H1 (cell line): ENCODE data around the gene FAM83F. TPM values are rescaled to one million over a fixed set of nuclear protein-coding genes. Genes with fewer than 3 reads are reported as not detected.

Experiments
- CTCF ChIA-PET: fragments of 300-600 bp; sonication (Branson Sonifier 250); formaldehyde crosslinking; loops from one replicate; lab custom pipeline; 2021; ENCODE audit not compliant: partially characterized antibody; lab: Charles Lee
- POLR2A ChIA-PET: fragments of 300-600 bp; sonication (Branson Sonifier 250); formaldehyde crosslinking; loops from one replicate; lab custom pipeline; 2021; ENCODE audit warnings: inconsistent platforms; ENCODE audit not compliant: partially characterized antibody; lab: Charles Lee
- DNase-seq, 2 experiments: peaks; one replicate each; pipeline versions ENCODE4 v3.0.0 to v3.0.0-alpha.2; 2010 to 2022; ENCODE audit warnings: low spot score in 2 of 2, low read depth in 1 of 2, mixed read lengths in 1 of 2
- FAIRE-seq: peaks from 2 replicates; lab custom pipeline; 2011; peaks lifted over from hg19 to GRCh38; lab: Jason Lieb, UNC
- H2AFZ ChIP-seq: 2 replicates; pipeline ENCODE4 v1.8.1; 2012; ENCODE audit warnings: low read length, inconsistent platforms
- H2AK5ac ChIP-seq: 2 replicates; pipeline ENCODE4 v1.6.1; 2013; ENCODE audit warnings: low read depth, low read length
- H2BK120ac ChIP-seq: replicated peaks from 2 replicates; pipeline ENCODE3; 2013; ENCODE audit warnings: low read depth, low read length, inconsistent platforms
- H2BK12ac ChIP-seq: 2 replicates; pipeline ENCODE4 v1.6.1; 2013; ENCODE audit warnings: low read depth, low read length
- H2BK15ac ChIP-seq: 2 replicates; pipeline ENCODE4 v1.6.1; 2013; ENCODE audit warnings: low read length
- H2BK20ac ChIP-seq: 2 replicates; pipeline ENCODE4 v1.6.1; 2013; ENCODE audit warnings: low read length
- H2BK5ac ChIP-seq: 2 replicates; pipeline ENCODE4 v1.6.1; 2013; ENCODE audit warnings: low read depth, low read length
- H3K14ac ChIP-seq: 2 replicates; pipeline ENCODE4 v1.6.1; 2013; ENCODE audit warnings: inconsistent platforms; ENCODE audit not compliant: insufficient read length
- H3K18ac ChIP-seq: 2 replicates; pipeline ENCODE4 v1.6.1; 2013; ENCODE audit warnings: low read length; ENCODE audit errors: extremely low read depth
- H3K23ac ChIP-seq: 2 replicates; pipeline ENCODE4 v1.6.1; 2013; ENCODE audit warnings: inconsistent platforms; ENCODE audit not compliant: insufficient read length
- H3K23me2 ChIP-seq: 2 replicates; pipeline ENCODE4 v1.6.1; 2013; ENCODE audit warnings: low read depth, low read length
- H3K27ac ChIP-seq: 2 replicates; pipeline ENCODE4 v1.6.1; 2011; ENCODE audit warnings: low read depth, low read length, inconsistent platforms
- H3K27me3 ChIP-seq, 4 experiments: replicated peaks in 1 of 4; 1 replicate in 1 of 4; 2 replicates in 3 of 4; pipeline versions ENCODE4 v1.6.1 to v1.8.1; 2011 to 2013; ENCODE audit warnings: low read length in 3 of 4, mild to moderate bottlenecking in 3 of 4, inconsistent platforms in 2 of 4, mixed read lengths in 2 of 4, moderate library complexity in 1 of 4; ENCODE audit not compliant: control insufficient read depth in 3 of 4, insufficient read depth in 3 of 4; ENCODE audit errors: extremely low read depth in 1 of 4
- H3K36me3 ChIP-seq, 4 experiments: 2 replicates each; pipeline versions ENCODE4 v1.6.1 to v1.8.1; 2011 to 2013; ENCODE audit warnings: mild to moderate bottlenecking in 4 of 4, low read length in 3 of 4, moderate library complexity in 2 of 4, control low read depth in 1 of 4, inconsistent platforms in 1 of 4; ENCODE audit not compliant: insufficient read depth in 4 of 4, control insufficient read depth in 2 of 4
- H3K4ac ChIP-seq: replicated peaks from 2 replicates; pipeline ENCODE3; 2013; ENCODE audit warnings: low read length, low read depth, mixed read lengths, inconsistent platforms; ENCODE audit not compliant: insufficient read length
- H3K4me1 ChIP-seq, 4 experiments: replicated peaks in 1 of 4; 1 replicate in 1 of 4; 2 replicates in 3 of 4; pipeline versions ENCODE4 v1.6.1 to v1.8.1; 2011 to 2013; ENCODE audit warnings: low read length in 3 of 4, inconsistent platforms in 2 of 4, mixed read lengths in 1 of 4; ENCODE audit not compliant: insufficient read depth in 4 of 4, control insufficient read depth in 3 of 4
- H3K4me2 ChIP-seq, 2 experiments: 2 replicates each; pipeline versions ENCODE4 v1.6.1 to v1.8.1; 2011 to 2013; ENCODE audit warnings: low read depth in 2 of 2, low read length in 2 of 2, control low read depth in 1 of 2, inconsistent platforms in 1 of 2, mild to moderate bottlenecking in 1 of 2; ENCODE audit not compliant: insufficient read depth in 1 of 2
- H3K4me3 ChIP-seq, 4 experiments: fragments of 200-600, 300-600 bp in 1 of 4; sonication (generic), shearing (Covaris generic), sonication (Bioruptor Twin) in 1 of 4; 2 replicates each; pipeline versions ENCODE4 v1.5.1 to v1.8.1; 2011 to 2016; ENCODE audit warnings: low read length in 4 of 4, low read depth in 3 of 4, control low read depth in 2 of 4, inconsistent platforms in 2 of 4, mild to moderate bottlenecking in 2 of 4, mixed read lengths in 1 of 4, moderate library complexity in 1 of 4; ENCODE audit not compliant: insufficient read depth in 2 of 4; ENCODE audit errors: extremely low read depth in 1 of 4
- H3K56ac ChIP-seq: replicated peaks from 2 replicates; pipeline ENCODE3; 2013; ENCODE audit warnings: low read depth, mild to moderate bottlenecking, mixed read lengths, low read length, inconsistent platforms; ENCODE audit not compliant: insufficient read length
- H3K79me1 ChIP-seq: 2 replicates; pipeline ENCODE4 v1.6.1; 2013; ENCODE audit warnings: low read depth, low read length, control low read depth
- H3K79me2 ChIP-seq, 2 experiments: 2 replicates each; pipeline versions ENCODE4 v1.6.1 to v1.8.1; 2012 to 2013; ENCODE audit warnings: low read length in 2 of 2, mild to moderate bottlenecking in 2 of 2, inconsistent platforms in 1 of 2; ENCODE audit not compliant: insufficient read depth in 2 of 2, control insufficient read depth in 1 of 2
- H3K9ac ChIP-seq, 4 experiments: replicated peaks in 1 of 4; 1 replicate in 1 of 4; 2 replicates in 3 of 4; pipeline versions ENCODE4 v1.6.1 to v1.8.1; 2011 to 2013; ENCODE audit warnings: low read depth in 3 of 4, low read length in 3 of 4, control low read depth in 2 of 4, mild to moderate bottlenecking in 2 of 4, moderate library complexity in 2 of 4, inconsistent platforms in 1 of 4; ENCODE audit errors: extremely low read depth in 1 of 4
- H3K9me3 ChIP-seq, 2 experiments: 2 replicates each; pipeline versions ENCODE4 v1.6.1 to v1.8.1; 2012 to 2013; ENCODE audit warnings: mild to moderate bottlenecking in 2 of 2, moderate library complexity in 2 of 2, control low read depth in 1 of 2, inconsistent platforms in 1 of 2, low read depth in 1 of 2, low read length in 1 of 2, mixed read lengths in 1 of 2; ENCODE audit not compliant: insufficient read depth in 2 of 2
- H4K20me1 ChIP-seq, 2 experiments: replicated peaks in 1 of 2; 2 replicates each; pipeline versions ENCODE3 to v1.8.1; 2011 to 2013; ENCODE audit warnings: inconsistent platforms in 2 of 2, low read length in 2 of 2, mild to moderate bottlenecking in 1 of 2; ENCODE audit not compliant: insufficient read depth in 2 of 2, control insufficient read depth in 1 of 2
- H4K5ac ChIP-seq: 2 replicates; pipeline ENCODE4 v1.6.1; 2013; ENCODE audit warnings: low read length, low read depth, mixed read lengths, inconsistent platforms; ENCODE audit not compliant: insufficient read length
- H4K8ac ChIP-seq: 2 replicates; pipeline ENCODE4 v1.8.0; 2013; ENCODE audit warnings: mild to moderate bottlenecking, moderate library complexity, low read length, inconsistent platforms; ENCODE audit not compliant: insufficient read depth; ENCODE audit errors: extremely low read depth
- H4K91ac ChIP-seq: replicated peaks from 2 replicates; pipeline ENCODE3; 2013; ENCODE audit warnings: low read length, mixed read lengths, inconsistent platforms; ENCODE audit not compliant: insufficient read length
- BRCA1 ChIP-seq: IDR thresholded peaks from 2 replicates; pipeline ENCODE4 v1.6.1; 2012; ENCODE audit warnings: low read depth, low read length, improper control_type of control experiment
- EP300 ChIP-seq, 2 experiments: IDR thresholded peaks; 1 replicate in 1 of 2; 2 replicates in 1 of 2; pipeline ENCODE4 v1.6.1; 2011 to 2012; ENCODE audit warnings: low read depth in 2 of 2, low read length in 2 of 2, mild to moderate bottlenecking in 2 of 2, borderline replicate concordance in 1 of 2, inconsistent platforms in 1 of 2, moderate library complexity in 1 of 2
- GTF2F1 ChIP-seq: IDR thresholded peaks from 2 replicates; pipeline ENCODE4 v1.6.1; 2012; ENCODE audit warnings: low read depth, low read length, improper control_type of control experiment, borderline replicate concordance
- RFX5 ChIP-seq: IDR thresholded peaks from 2 replicates; pipeline ENCODE4 v1.6.1; 2011; ENCODE audit warnings: low read depth, low read length, improper control_type of control experiment, borderline replicate concordance
- TAF7 ChIP-seq: optimal IDR thresholded peaks from 2 replicates; pipeline ENCODE3; 2011; ENCODE audit warnings: low read depth, mild to moderate bottlenecking, inconsistent platforms, low read length, moderate library complexity, borderline replicate concordance
- WGBS, 2 experiments: shearing (Covaris generic) in 1 of 2; methylation state at CpG; one replicate each; pipeline versions ENCODE4 v1.1.6 to v1.1.7; 2013 to 2015; ENCODE audit warnings: low lambda C conversion rate in 2 of 2, mixed read lengths in 2 of 2, inconsistent platforms in 1 of 2, low coverage in 1 of 2, missing lambda C conversion rate in 1 of 2; ENCODE audit not compliant: insufficient replicate concordance in 2 of 2, insufficient coverage in 1 of 2, insufficient read length in 1 of 2; ENCODE audit errors: extremely low coverage in 1 of 2, missing lambda C conversion rate in 1 of 2; 5-methylcytosine and 5-hydroxymethylcytosine counted together
- polyA plus RNA-seq, 7 experiments: library from polyadenylated mRNA; depleted of rRNA in 3 of 7; stranded (reverse) in 5 of 7; unstranded in 2 of 7; fragments of >200 nt in 5 of 7; fragments of 200-250 nt in 2 of 7; gene quantifications; 1 replicate in 5 of 7; 2 replicates in 1 of 7; 4 replicates in 1 of 7; pipeline versions ENCODE4 v1.2.1 to v1.2.3, GENCODE V29; 2011 to 2013; ENCODE audit warnings: missing spikeins in 2 of 7, mixed read lengths in 2 of 7
- total RNA-seq: library from RNA; stranded (reverse); fragmentation: NEBNext Ultra II Directional; extraction: Animal tissue kit (Norgen Biotek cat#: 25700); gene quantifications from 2 replicates; pipeline ENCODE4 v1.2.1, GENCODE V29; 2021

Gene FAM83F
- total and polyA plus RNA-seq, 2 of the 8 experiments (the other 6 are each of a cell fraction or from before 2014, with no cell fraction given), result 8.6 to 18.9 TPM

DNA sequence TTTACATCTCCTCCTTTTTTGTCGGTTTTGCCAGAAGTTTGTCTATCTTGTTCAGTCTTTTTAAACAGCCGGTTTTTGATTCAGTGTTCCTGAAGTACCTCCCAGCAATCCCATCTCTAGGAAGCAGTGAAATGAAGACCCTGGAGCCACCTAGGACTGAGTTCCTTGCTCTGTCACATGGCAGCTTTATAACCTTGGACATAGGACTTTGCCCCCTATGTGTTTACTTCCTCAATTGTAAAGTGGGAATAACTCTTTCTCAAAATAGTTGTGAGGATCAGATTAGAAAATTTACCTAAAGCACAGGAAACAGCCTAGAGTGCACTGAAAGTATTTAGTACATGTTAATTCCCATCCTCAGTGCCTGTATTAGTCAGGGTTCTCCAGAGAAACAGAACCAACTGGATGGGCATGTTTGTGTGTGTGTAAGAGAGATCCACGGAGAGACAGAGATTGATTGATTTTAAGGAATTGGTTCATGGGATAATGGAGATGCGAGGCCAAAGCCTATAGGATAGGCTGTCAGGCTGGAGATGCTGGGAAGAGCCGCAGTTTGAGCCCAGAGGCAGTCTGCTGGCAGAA lies 20.0 kb downstream of the FAM83F start:
- H4K8ac ChIP-seq, result no peak overlapping the region
- H3K9ac ChIP-seq, result no peak overlapping the region
- no peak overlapping the region for H4K91ac ChIP-seq
- H3K36me3 ChIP-seq, result peaks cover 0 to 4% (median 2%) of the 10 kb centered on the region in 4 experiments; a peak in 4 of 8 replicates
- H3K79me1 ChIP-seq, result no peaks in the 10 kb centered on the region
- H2BK5ac ChIP-seq, result no peak overlapping the region
- H3K9me3 ChIP-seq, result no peaks in the 10 kb centered on the region
- H3K14ac ChIP-seq, result no peak overlapping the region
- H2AK5ac ChIP-seq, result no peak overlapping the region
- no peaks in the 10 kb centered on the region for H3K23me2 ChIP-seq
- no peak overlapping the region for H3K23ac ChIP-seq
- no peak overlapping the region for H3K27ac ChIP-seq
- H3K4me3 ChIP-seq, result no peak overlapping the region
- H2BK120ac ChIP-seq, result no peak overlapping the region
- H3K79me2 ChIP-seq, result peaks cover 0 to 6% of the 10 kb centered on the region in 2 experiments; a peak in 2 of 4 replicates
- no peak overlapping the region for H2BK20ac ChIP-seq
- no peak overlapping the region for H2BK15ac ChIP-seq
- FAIRE-seq, result no peak
- H3K56ac ChIP-seq, result no peak overlapping the region
- H3K18ac ChIP-seq, result no peak overlapping the region
- POLR2A ChIA-PET, result interaction anchor here (1.8 kb wide), 1 partner anchor 12 kb away, joined by 6 read pairs; no protein-coding TSS in a partner anchor
- CTCF ChIA-PET, result interaction anchor here (2.3 kb wide), 1 partner anchor 10 kb away, joined by 10 read pairs; no protein-coding TSS in a partner anchor
- H2AFZ ChIP-seq, result no peak overlapping the region
- DNase-seq, result no peak
- H2BK12ac ChIP-seq, result no peak overlapping the region
- no peaks in the 10 kb centered on the region for H3K27me3 ChIP-seq
- peaks cover 2 to 7% (median 5%) of the 10 kb centered on the region in 4 experiments; a peak in 6 of 7 replicates for H3K4me1 ChIP-seq
- H3K4me2 ChIP-seq, result no peak overlapping the region
- no peak overlapping the region for H4K5ac ChIP-seq
- H4K20me1 ChIP-seq, result peaks cover 2 to 4% of the 10 kb centered on the region in 2 experiments
- WGBS, 2 experiments, result 88% methylated on average over 5 of the region's 5 CpGs; no CpG with 5 or more reads in 1 of the 2 experiments
- H3K4ac ChIP-seq, result no peak overlapping the region
- TF ChIP-seq BRCA1, result no peak
- no peak for TF ChIP-seq GTF2F1
- TF ChIP-seq RFX5, result no peak
- TF ChIP-seq EP300 (IDR thresholded peaks at IDR 0.05; ENCODE audit: borderline replicate concordance in 1 of 2, low read depth in 2 of 2, low read length in 2 of 2), result no peak
- TF ChIP-seq TAF7, result no peak
